NCI-H187 treated with DMSO at 0.1 percent for 48 hours (cell line): ENCODE measurements around the gene SCD.

Source experiments
- DNase-seq: peaks from one replicate; lab custom pipeline; 2025; lab: John Stamatoyannopoulos, UW

Gene SCD

GRCh38 chr10:100340948-100341847, 5.8 kb upstream of the SCD start:
- DNase-seq = no peak

- DNase-seq = no peak
These were observed 4.9 kb upstream of the SCD start for GRCh38 chr10:100341953-100342626.

- DNase-seq = no peak
These were observed 4.4 kb upstream of the SCD start for GRCh38 chr10:100342627-100342972.

GRCh38 chr10:100344241-100344788, 2.7 kb upstream of the SCD start:
- no peak for DNase-seq

- no peak for DNase-seq
These were observed 1.3 kb upstream of the SCD start for GRCh38 chr10:100345570-100346330.

- no peak for DNase-seq
These were observed 675 bp upstream of the SCD start for GRCh38 chr10:100346351-100346764.

- no peak for DNase-seq
These were observed 649 bp downstream of the SCD start for GRCh38 chr10:100347568-100348195.

- no peak for DNase-seq
These were observed 1.4 kb downstream of the SCD start for GRCh38 chr10:100348389-100348927.

- DNase-seq = no peak
These were observed 2.1 kb downstream of the SCD start for GRCh38 chr10:100349087-100349486.

- DNase-seq = no peak
These were observed 2.6 kb downstream of the SCD start for GRCh38 chr10:100349672-100350071.

- DNase-seq = no peak
These were observed 4.0 kb downstream of the SCD start for GRCh38 chr10:100350914-100351485.

GRCh38 chr10:100353770-100354485, 6.9 kb downstream of the SCD start:
- no peak for DNase-seq

GRCh38 chr10:100355086-100355485, 8.1 kb downstream of the SCD start:
- DNase-seq = no peak

GRCh38 chr10:100356067-100357017, 9.3 kb downstream of the SCD start:
- no peak for DNase-seq

GRCh38 chr10:100357059-100357858, 10.2 kb downstream of the SCD start:
- no peak for DNase-seq

- no peak for DNase-seq
These were observed 12.0 kb downstream of the SCD start for GRCh38 chr10:100359030-100359432.

GRCh38 chr10:100359529-100360150, 12.6 kb downstream of the SCD start:
- no peak for DNase-seq

- no peak for DNase-seq
These were observed 13.2 kb downstream of the SCD start for GRCh38 chr10:100360234-100360633.
